Measurements from ENCODE around the gene RBM26.
A peak's percentile ranks its signal among the peaks of the same experiment; 100 is the strongest.

Gene RBM26

DNA sequence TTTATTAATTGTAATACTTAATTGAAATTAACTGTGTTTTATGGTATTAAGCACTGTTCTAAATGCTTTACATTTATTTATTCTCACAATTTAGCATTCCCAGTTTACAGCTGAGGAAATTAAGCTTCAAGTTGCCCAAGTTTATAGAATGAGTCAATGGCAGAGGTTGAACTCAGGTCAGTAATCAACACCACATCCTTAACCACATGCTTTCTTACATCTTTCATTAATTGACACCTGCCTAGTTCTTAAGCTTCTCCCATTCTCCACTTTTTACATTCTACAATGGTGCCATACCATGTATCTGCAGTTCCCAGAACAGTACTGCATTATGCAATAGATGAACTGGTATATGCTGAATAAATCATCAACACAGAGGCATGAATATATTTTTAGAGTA is 11.7 kb upstream of the RBM26 start:
- no peak overlapping the region for H3K4me3 ChIP-seq (ENCODE audit: low read depth, low read length)
- in situ Hi-C loops (cut with HindIII; ENCODE audit: low sequenced_read_pairs), result no loop called here
- TF ChIP-seq, protein P1, sequence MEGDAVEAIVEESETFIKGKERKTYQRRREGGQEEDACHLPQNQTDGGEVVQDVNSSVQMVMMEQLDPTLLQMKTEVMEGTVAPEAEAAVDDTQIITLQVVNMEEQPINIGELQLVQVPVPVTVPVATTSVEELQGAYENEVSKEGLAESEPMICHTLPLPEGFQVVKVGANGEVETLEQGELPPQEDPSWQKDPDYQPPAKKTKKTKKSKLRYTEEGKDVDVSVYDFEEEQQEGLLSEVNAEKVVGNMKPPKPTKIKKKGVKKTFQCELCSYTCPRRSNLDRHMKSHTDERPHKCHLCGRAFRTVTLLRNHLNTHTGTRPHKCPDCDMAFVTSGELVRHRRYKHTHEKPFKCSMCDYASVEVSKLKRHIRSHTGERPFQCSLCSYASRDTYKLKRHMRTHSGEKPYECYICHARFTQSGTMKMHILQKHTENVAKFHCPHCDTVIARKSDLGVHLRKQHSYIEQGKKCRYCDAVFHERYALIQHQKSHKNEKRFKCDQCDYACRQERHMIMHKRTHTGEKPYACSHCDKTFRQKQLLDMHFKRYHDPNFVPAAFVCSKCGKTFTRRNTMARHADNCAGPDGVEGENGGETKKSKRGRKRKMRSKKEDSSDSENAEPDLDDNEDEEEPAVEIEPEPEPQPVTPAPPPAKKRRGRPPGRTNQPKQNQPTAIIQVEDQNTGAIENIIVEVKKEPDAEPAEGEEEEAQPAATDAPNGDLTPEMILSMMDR (IDR thresholded peaks at IDR 0.05; ENCODE audit: low read depth, low read length, missing control alignments), result no peak
- no peak for DNase-seq (ENCODE audit: low read depth)

DNA sequence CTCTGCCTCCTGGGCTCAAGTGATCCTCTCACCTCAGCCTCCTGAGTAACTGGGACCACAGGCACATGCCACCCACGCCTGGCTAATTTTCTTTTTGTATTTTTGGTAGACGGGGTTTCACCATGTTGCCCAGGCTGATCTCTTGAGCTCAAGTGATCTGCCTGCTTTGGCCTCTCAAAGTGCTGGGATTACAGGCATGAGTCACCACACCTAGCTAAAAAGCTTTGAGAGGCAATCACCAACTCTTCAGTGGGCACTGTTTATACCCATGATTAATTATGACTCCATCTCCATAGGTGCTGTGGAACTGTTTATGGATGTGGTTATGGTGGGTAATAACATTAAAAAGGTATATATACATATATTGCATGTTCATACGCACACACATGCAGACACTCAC is 7.5 kb upstream of the RBM26 start:
- DNase-seq (ENCODE audit: low read depth), result no peak
- TF ChIP-seq, protein P1 (IDR thresholded peaks at IDR 0.05; ENCODE audit: low read depth, low read length, missing control alignments), result no peak
- no peak overlapping the region for H3K4me3 ChIP-seq (ENCODE audit: low read depth, low read length)
- in situ Hi-C loops (cut with HindIII; ENCODE audit: low sequenced_read_pairs), result no loop called here

DNA sequence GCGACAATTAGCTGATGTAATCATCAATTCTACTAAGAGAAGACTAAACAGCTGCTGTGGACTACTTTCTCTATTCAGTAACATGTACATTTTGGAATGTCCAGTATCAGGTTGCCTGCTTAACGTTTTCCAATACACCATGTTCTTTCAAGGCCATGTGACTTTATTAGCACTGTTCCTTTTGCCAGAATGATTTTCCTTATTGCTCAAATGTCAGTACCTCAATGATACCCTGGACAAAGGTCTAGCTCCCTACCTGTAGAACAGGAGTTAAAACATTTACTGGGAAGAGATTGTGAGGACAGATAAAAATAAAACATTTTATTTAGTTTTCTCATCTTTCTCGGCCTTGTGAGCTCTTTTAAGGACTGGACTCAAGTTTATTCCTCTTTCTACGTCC is 3.8 kb upstream of the RBM26 start:
- TF ChIP-seq, protein P1 (IDR thresholded peaks at IDR 0.05; ENCODE audit: low read depth, low read length, missing control alignments), result no peak
- no peak for DNase-seq (ENCODE audit: low read depth)
- in situ Hi-C loops (cut with HindIII; ENCODE audit: low sequenced_read_pairs), result no loop called here
- no peak overlapping the region for H3K4me3 ChIP-seq (ENCODE audit: low read depth, low read length)

DNA sequence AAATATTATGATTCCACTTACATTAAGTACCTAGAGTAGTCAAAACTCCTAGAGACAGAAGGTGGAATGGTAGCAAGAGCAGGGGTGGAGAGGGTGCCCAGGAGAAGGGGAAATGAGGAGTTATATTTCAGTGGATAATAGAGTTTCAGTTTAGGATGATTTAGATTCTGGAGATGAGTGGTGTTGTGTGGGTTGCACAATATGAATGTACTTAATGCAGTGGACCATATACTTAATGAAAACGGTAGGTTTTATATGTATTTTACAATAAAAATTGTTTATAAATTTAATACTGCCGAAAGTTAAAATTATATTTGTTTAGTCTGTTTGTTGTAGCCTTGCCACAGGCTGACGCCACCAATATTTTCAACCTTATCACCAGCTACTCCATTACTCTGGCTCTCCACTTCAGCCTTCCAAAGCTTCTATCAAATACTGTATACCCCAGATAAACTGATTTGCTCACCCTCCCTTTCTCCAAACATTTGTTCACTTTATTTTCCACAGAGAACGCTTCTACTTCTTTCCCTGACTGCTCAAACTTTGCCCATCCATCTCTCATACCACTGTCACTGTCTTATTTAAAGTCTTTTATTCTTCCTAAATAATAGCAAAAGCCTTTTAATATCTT is 1.4 kb upstream of the RBM26 start:
- TF ChIP-seq, protein P1 (IDR thresholded peaks at IDR 0.05; ENCODE audit: low read depth, low read length, missing control alignments), result no peak
- in situ Hi-C loops (cut with HindIII; ENCODE audit: low sequenced_read_pairs), result no loop called here
- no peak overlapping the region for H3K4me3 ChIP-seq (ENCODE audit: low read depth, low read length)
- DNase-seq (ENCODE audit: low read depth), result no peak

DNA sequence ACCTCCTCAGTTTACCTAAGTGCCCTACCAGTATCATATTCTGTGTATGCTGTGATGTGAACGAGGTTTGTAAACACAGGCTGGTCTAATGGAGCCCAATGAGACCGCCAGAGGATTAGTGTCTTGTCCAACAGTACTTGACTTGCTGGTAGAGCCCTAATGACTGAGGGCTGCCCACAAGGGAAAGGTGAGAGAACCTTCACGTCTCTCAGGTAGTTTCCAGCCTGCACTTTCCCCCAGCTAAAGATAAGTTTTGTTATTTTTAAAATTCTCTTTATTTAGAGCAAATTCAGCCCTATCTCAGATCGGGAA is 498 bp upstream of the RBM26 start:
- DNase-seq (ENCODE audit: low read depth), result no peak
- TF ChIP-seq, protein P1 (IDR thresholded peaks at IDR 0.05; ENCODE audit: low read depth, low read length, missing control alignments), result no peak
- in situ Hi-C loops (cut with HindIII; ENCODE audit: low sequenced_read_pairs), result no loop called here
- H3K4me3 ChIP-seq (ENCODE audit: low read depth, low read length), result peak overlapping the region; percentile 85

DNA sequence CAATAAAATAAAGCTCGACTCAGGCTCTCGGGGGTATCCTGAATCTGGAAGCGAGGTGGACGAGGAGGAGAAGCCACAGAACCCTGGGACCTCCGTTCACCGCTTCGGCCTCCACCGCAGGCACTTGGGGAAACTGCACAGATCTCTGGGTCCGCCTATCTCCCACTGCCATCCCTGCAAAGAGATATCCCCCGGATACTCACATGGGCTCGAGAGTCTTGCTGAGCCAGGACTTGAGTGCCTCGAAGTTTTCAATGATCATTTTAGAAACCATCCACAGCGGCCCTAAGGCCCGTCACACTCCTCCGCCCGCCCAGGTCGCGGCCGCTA is 589 bp downstream of the RBM26 start:
- no peak for DNase-seq (ENCODE audit: low read depth)
- TF ChIP-seq, protein P1 (IDR thresholded peaks at IDR 0.05; ENCODE audit: low read depth, low read length, missing control alignments), result no peak
- H3K4me3 ChIP-seq (ENCODE audit: low read depth, low read length), result peak overlapping the region; percentile 85
- in situ Hi-C loops (cut with HindIII; ENCODE audit: low sequenced_read_pairs), result no loop called here

DNA sequence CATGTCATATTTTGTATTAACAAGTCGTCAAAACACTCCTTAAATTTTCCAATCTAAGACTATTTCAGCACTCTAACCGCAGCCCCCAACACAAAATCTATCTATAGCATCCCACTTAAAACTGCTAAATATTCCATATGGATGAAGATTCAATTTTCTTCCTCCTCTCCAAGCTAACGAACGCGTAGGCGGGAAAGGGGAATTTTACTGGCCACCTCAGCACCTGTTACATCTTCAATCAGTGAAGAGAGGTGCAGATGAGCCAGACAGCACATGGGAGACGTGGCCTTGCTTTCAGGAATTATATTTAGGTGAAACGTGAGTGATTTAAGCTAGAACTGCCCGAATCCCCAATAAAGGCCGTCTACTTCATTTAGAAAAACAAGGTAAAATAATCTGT is 1.1 kb downstream of the RBM26 start:
- H3K4me3 ChIP-seq (ENCODE audit: low read depth, low read length), result peak overlapping the region; percentile 85
- TF ChIP-seq, protein P1 (IDR thresholded peaks at IDR 0.05; ENCODE audit: low read depth, low read length, missing control alignments), result no peak
- DNase-seq (ENCODE audit: low read depth), result no peak
- in situ Hi-C loops (cut with HindIII; ENCODE audit: low sequenced_read_pairs), result no loop called here
